Endothelial cell of hepatic sinusoid (primary cell): ENCODE measurements around the gene AKR7A3.

Experiments
- in situ Hi-C: cut with HindIII; loops from 2 replicates; pipeline ENCODE4 v1.10.0; 2017; ENCODE audit warnings: low sequenced_read_pairs

The AKR7A3 gene

GRCh38 chr1:19257178-19257914, 31.2 kb downstream of the AKR7A3 start:
- in situ Hi-C loops = loop anchor here (5.0 kb wide), 1 partner anchor 70 kb away; no protein-coding TSS in a partner anchor

- in situ Hi-C loops = loop anchor here (5.0 kb wide), 1 partner anchor 71 kb away; no protein-coding TSS in a partner anchor
Observed at GRCh38 chr1:19256301-19256700, 32.3 kb downstream of the AKR7A3 start.

GRCh38 chr1:19255288-19255687, 33.3 kb downstream of the AKR7A3 start:
- in situ Hi-C loops = loop anchor here (5.0 kb wide), 1 partner anchor 72 kb away; no protein-coding TSS in a partner anchor

- in situ Hi-C loops = no loop called here
Observed at GRCh38 chr1:19254416-19254815, 34.2 kb downstream of the AKR7A3 start.

GRCh38 chr1:19251305-19252196, 37.0 kb downstream of the AKR7A3 start, which contains the start of the genes EMC1 and MRTO4:
Gene EMC1 (minus strand): TSS chr1:19251524. CDS start chr1:19251509, 15 bp downstream.
Gene MRTO4 (plus strand): TSS chr1:19251805. CDS start chr1:19251836, 31 bp downstream.
- in situ Hi-C loops = no loop called here

- in situ Hi-C loops = no loop called here
Observed at GRCh38 chr1:19250629-19251304, 37.8 kb downstream of the AKR7A3 start.

- in situ Hi-C loops = no loop called here
Observed at GRCh38 chr1:19240673-19241538, 47.7 kb downstream of the AKR7A3 start.

GRCh38 chr1:19239876-19240275, 48.7 kb downstream of the AKR7A3 start:
- in situ Hi-C loops = no loop called here

GRCh38 chr1:19234224-19234623, 54.3 kb downstream of the AKR7A3 start:
- in situ Hi-C loops = no loop called here
